ENCODE data around the gene C1orf226. TPM values are rescaled to one million over a fixed set of nuclear protein-coding genes. Genes with fewer than 3 reads are reported as not detected.

C1orf226 gene
- total and polyA plus RNA-seq, 2 experiments from 2014 or later = 2.7 to 12.5 TPM

DNA sequence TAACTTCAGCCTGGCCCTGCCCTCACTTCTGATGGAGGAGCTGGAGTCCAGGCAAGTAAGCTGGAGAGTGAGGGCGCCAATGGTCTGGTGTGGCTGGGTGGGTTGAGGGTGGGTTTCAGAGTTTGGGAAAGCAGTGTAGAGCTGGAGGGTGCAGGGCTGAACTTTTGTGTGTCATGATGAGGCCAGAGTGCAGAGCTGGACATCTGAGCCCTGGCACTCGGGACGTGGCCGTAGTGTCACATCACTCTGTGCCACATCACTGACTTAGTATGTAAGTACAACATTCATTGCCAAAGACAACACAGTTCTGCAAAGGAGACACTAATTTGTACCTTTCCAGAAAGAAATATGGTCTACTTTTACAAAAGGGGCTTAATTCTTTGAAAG is 20.7 kb upstream of the C1orf226 start (continued):
- TF ChIP-seq, protein P1, sequence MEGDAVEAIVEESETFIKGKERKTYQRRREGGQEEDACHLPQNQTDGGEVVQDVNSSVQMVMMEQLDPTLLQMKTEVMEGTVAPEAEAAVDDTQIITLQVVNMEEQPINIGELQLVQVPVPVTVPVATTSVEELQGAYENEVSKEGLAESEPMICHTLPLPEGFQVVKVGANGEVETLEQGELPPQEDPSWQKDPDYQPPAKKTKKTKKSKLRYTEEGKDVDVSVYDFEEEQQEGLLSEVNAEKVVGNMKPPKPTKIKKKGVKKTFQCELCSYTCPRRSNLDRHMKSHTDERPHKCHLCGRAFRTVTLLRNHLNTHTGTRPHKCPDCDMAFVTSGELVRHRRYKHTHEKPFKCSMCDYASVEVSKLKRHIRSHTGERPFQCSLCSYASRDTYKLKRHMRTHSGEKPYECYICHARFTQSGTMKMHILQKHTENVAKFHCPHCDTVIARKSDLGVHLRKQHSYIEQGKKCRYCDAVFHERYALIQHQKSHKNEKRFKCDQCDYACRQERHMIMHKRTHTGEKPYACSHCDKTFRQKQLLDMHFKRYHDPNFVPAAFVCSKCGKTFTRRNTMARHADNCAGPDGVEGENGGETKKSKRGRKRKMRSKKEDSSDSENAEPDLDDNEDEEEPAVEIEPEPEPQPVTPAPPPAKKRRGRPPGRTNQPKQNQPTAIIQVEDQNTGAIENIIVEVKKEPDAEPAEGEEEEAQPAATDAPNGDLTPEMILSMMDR (conservative IDR thresholded peaks at IDR 0.05; ENCODE audit: low read depth in 2 of 2) = no peak

DNA sequence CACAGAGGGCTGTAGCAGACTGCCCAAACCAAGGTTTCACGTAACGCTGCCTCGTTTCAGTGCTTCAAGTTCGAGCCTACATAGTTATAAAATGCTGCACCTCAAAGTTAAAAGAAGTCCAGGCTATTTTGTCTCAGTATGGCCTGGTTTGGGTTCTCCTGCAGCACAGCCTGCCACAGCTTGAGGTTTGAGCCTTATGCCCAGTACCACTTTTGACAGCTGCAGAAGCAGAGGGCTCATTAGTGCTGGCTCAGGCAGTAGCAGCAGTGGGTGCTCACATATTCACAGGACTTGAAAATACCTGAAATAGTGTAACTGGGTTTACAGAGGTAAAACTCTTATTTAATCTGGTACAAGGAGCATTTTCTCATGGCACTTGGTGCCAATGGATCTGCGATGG is 20.2 kb upstream of the C1orf226 start:
- no peaks in the 10 kb centered on the region for H3K79me2 ChIP-seq (replicated peaks; ENCODE audit: insufficient read depth)
- H4K20me1 ChIP-seq (replicated peaks; ENCODE audit: insufficient read depth) = no peaks in the 10 kb centered on the region
- no peak overlapping the region for H2AFZ ChIP-seq
- no peak for ATAC-seq
- H3K27ac Mint-ChIP-seq = no peak overlapping the region
- H3K4me1 Mint-ChIP-seq = peaks cover 6% of the 10 kb centered on the region
- no peak overlapping the region for H3K4me3 Mint-ChIP-seq
- no peaks in the 10 kb centered on the region for H3F3A ChIP-seq (replicated peaks; ENCODE audit: low read depth)
- H3K36me3 ChIP-seq (ENCODE audit: insufficient read depth) = no peaks in the 10 kb centered on the region
- H3K36me3 Mint-ChIP-seq (ENCODE audit: low read depth) = peaks cover 28% of the 10 kb centered on the region
- DNase-seq (ENCODE audit: low spot score) = no peak
- peaks cover 7% of the 10 kb centered on the region for H3K27me3 Mint-ChIP-seq (ENCODE audit: insufficient read depth, low read depth, poor library complexity)
- no peak for TF ChIP-seq ZNF331 (CRISPR knock-in tag; IDR thresholded peaks at IDR 0.05; ENCODE audit: low read depth)
- no peak for TF ChIP-seq STAT1 (IDR thresholded peaks at IDR 0.05; ENCODE audit: unreplicated experiment)
- no peak for TF ChIP-seq CREB1 (CRISPR knock-in tag; IDR thresholded peaks at IDR 0.05; ENCODE audit: low read depth)
- no peak for TF ChIP-seq POLR2AphosphoS5 (IDR thresholded peaks at IDR 0.05; ENCODE audit: low read depth)
- no peak for TF ChIP-seq ZNF114 (CRISPR knock-in tag; IDR thresholded peaks at IDR 0.05)
- TF ChIP-seq, protein P2, sequence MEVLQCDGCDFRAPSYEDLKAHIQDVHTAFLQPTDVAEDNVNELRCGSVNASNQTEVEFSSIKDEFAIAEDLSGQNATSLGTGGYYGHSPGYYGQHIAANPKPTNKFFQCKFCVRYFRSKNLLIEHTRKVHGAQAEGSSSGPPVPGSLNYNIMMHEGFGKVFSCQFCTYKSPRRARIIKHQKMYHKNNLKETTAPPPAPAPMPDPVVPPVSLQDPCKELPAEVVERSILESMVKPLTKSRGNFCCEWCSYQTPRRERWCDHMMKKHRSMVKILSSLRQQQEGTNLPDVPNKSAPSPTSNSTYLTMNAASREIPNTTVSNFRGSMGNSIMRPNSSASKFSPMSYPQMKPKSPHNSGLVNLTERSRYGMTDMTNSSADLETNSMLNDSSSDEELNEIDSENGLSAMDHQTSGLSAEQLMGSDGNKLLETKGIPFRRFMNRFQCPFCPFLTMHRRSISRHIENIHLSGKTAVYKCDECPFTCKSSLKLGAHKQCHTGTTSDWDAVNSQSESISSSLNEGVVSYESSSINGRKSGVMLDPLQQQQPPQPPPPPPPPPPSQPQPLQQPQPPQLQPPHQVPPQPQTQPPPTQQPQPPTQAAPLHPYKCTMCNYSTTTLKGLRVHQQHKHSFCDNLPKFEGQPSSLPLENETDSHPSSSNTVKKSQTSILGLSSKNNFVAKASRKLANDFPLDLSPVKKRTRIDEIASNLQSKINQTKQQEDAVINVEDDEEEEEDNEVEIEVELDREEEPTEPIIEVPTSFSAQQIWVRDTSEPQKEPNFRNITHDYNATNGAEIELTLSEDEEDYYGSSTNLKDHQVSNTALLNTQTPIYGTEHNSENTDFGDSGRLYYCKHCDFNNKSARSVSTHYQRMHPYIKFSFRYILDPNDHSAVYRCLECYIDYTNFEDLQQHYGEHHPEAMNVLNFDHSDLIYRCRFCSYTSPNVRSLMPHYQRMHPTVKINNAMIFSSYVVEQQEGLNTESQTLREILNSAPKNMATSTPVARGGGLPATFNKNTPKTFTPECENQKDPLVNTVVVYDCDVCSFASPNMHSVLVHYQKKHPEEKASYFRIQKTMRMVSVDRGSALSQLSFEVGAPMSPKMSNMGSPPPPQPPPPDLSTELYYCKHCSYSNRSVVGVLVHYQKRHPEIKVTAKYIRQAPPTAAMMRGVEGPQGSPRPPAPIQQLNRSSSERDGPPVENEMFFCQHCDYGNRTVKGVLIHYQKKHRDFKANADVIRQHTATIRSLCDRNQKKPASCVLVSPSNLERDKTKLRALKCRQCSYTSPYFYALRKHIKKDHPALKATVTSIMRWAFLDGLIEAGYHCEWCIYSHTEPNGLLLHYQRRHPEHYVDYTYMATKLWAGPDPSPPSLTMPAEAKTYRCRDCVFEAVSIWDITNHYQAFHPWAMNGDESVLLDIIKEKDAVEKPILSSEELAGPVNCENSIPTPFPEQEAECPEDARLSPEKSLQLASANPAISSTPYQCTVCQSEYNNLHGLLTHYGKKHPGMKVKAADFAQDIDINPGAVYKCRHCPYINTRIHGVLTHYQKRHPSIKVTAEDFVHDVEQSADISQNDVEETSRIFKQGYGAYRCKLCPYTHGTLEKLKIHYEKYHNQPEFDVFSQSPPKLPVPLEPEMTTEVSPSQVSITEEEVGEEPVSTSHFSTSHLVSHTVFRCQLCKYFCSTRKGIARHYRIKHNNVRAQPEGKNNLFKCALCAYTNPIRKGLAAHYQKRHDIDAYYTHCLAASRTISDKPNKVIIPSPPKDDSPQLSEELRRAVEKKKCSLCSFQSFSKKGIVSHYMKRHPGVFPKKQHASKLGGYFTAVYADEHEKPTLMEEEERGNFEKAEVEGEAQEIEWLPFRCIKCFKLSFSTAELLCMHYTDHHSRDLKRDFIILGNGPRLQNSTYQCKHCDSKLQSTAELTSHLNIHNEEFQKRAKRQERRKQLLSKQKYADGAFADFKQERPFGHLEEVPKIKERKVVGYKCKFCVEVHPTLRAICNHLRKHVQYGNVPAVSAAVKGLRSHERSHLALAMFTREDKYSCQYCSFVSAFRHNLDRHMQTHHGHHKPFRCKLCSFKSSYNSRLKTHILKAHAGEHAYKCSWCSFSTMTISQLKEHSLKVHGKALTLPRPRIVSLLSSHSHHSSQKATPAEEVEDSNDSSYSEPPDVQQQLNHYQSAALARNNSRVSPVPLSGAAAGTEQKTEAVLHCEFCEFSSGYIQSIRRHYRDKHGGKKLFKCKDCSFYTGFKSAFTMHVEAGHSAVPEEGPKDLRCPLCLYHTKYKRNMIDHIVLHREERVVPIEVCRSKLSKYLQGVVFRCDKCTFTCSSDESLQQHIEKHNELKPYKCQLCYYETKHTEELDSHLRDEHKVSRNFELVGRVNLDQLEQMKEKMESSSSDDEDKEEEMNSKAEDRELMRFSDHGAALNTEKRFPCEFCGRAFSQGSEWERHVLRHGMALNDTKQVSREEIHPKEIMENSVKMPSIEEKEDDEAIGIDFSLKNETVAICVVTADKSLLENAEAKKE (CRISPR knock-in tag; IDR thresholded peaks at IDR 0.05) = no peak
- TF ChIP-seq, protein P1 (conservative IDR thresholded peaks at IDR 0.05; ENCODE audit: low read depth in 2 of 2) = no peak
- TF ChIP-seq, protein P3, sequence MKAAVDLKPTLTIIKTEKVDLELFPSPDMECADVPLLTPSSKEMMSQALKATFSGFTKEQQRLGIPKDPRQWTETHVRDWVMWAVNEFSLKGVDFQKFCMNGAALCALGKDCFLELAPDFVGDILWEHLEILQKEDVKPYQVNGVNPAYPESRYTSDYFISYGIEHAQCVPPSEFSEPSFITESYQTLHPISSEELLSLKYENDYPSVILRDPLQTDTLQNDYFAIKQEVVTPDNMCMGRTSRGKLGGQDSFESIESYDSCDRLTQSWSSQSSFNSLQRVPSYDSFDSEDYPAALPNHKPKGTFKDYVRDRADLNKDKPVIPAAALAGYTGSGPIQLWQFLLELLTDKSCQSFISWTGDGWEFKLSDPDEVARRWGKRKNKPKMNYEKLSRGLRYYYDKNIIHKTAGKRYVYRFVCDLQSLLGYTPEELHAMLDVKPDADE (IDR thresholded peaks at IDR 0.05) = no peak
- TF ChIP-seq EZH2phosphoT487 (IDR thresholded peaks at IDR 0.05; ENCODE audit: unreplicated experiment) = no peak
- TF ChIP-seq NANOG (IDR thresholded peaks at IDR 0.05; ENCODE audit: borderline replicate concordance) = no peak
- H3K4me1 ChIP-seq (ENCODE audit: insufficient read depth) = no peaks in the 10 kb centered on the region
- no peaks in the 10 kb centered on the region for H3K9me2 ChIP-seq (ENCODE audit: insufficient read depth)
- H3K4me2 ChIP-seq = no peak overlapping the region
- H3K4me3 ChIP-seq = no peak overlapping the region
- no peaks in the 10 kb centered on the region for H3K27me3 ChIP-seq (ENCODE audit: insufficient read depth)
- no peak overlapping the region for H3K27ac ChIP-seq (ENCODE audit: low read depth)
- no peaks in the 10 kb centered on the region for H3K9me3 Mint-ChIP-seq
